Endothelial cell (in vitro differentiated cells): ENCODE results near the gene NELFB. TPM values are rescaled to one million over a fixed set of nuclear protein-coding genes. Genes with fewer than 3 reads are reported as not detected.

Experiments used
- DNase-seq: peaks from one replicate; pipeline ENCODE4 v3.0.0; 2021; ENCODE audit warnings: low spot score
- H3K27ac Mint-ChIP-seq: one replicate; pipeline ENCODE4 v1.8.0; 2021; ENCODE audit warnings: mixed read lengths, inconsistent platforms; ENCODE audit not compliant: unreplicated experiment
- H3K27me3 Mint-ChIP-seq: one replicate; pipeline ENCODE4 v1.8.0; 2021; ENCODE audit warnings: mild to moderate bottlenecking, moderate library complexity, mixed read lengths, inconsistent platforms; ENCODE audit not compliant: unreplicated experiment
- H3K36me3 Mint-ChIP-seq: one replicate; pipeline ENCODE4 v1.8.0; 2021; ENCODE audit warnings: mild to moderate bottlenecking, low read depth, mixed read lengths, inconsistent platforms; ENCODE audit not compliant: unreplicated experiment
- H3K4me1 Mint-ChIP-seq: one replicate; pipeline ENCODE4 v1.8.0; 2021; ENCODE audit warnings: mild to moderate bottlenecking, mixed read lengths, inconsistent platforms; ENCODE audit not compliant: unreplicated experiment
- H3K4me3 Mint-ChIP-seq: one replicate; pipeline ENCODE4 v1.8.0; 2021; ENCODE audit warnings: mild to moderate bottlenecking, mixed read lengths, inconsistent platforms; ENCODE audit not compliant: unreplicated experiment
- H3K9me3 Mint-ChIP-seq: one replicate; pipeline ENCODE4 v1.8.0; 2021; ENCODE audit warnings: mixed read lengths, inconsistent platforms; ENCODE audit not compliant: unreplicated experiment
- CTCF ChIP-seq: fragments of 200-600 bp; sonication (generic); IDR thresholded peaks from one replicate; pipeline ENCODE4 v1.5.0; 2021; ENCODE audit warnings: antibody characterized with exemption; ENCODE audit not compliant: unreplicated experiment
- total RNA-seq: library from RNA; stranded (reverse); fragmentation: NEBNext Ultra II Directional; extraction: Animal tissue kit (Norgen Biotek cat#: 25700); gene quantifications from one replicate; pipeline ENCODE4 v1.2.1, GENCODE V29; 2021; ENCODE audit not compliant: unreplicated experiment

NELFB gene
- total RNA-seq, 1 donor from 2014 or later = 65.6 TPM

- H3K9me3 Mint-ChIP-seq = no peaks in the 10 kb centered on the region
- peaks cover 16% of the 10 kb centered on the region for H3K27me3 Mint-ChIP-seq
- no peak for TF ChIP-seq CTCF
- no peak for DNase-seq
- H3K4me3 Mint-ChIP-seq = no peak overlapping the region
- H3K4me1 Mint-ChIP-seq = peaks cover 27% of the 10 kb centered on the region
- no peak overlapping the region for H3K27ac Mint-ChIP-seq
- peaks cover 11% of the 10 kb centered on the region for H3K36me3 Mint-ChIP-seq
These were observed 11.3 kb upstream of the NELFB start for GRCh38 chr9:137243626-137244485.

- H3K27ac Mint-ChIP-seq = no peak overlapping the region
- H3K4me3 Mint-ChIP-seq = no peak overlapping the region
- H3K36me3 Mint-ChIP-seq = peaks cover 8% of the 10 kb centered on the region
- no peak for DNase-seq
- H3K27me3 Mint-ChIP-seq = peaks cover 14% of the 10 kb centered on the region
- H3K9me3 Mint-ChIP-seq = no peaks in the 10 kb centered on the region
- TF ChIP-seq CTCF = no peak
- H3K4me1 Mint-ChIP-seq = peaks cover 27% of the 10 kb centered on the region
These were observed 10.4 kb upstream of the NELFB start for GRCh38 chr9:137244486-137245449.

GRCh38 chr9:137245450-137246421 lies 9.4 kb upstream of the NELFB start:
- Mint-ChIP-seq H3K27ac (no peak overlapping the region), H3K36me3 (peaks cover 8% of the 10 kb centered on the region), H3K27me3 (peaks cover 14% of the 10 kb centered on the region), H3K4me3 (no peak overlapping the region), H3K9me3 (no peaks in the 10 kb centered on the region), H3K4me1 (peaks cover 27% of the 10 kb centered on the region)
- TF ChIP-seq CTCF = no peak
- no peak for DNase-seq

- TF ChIP-seq CTCF = no peak
- H3K27ac Mint-ChIP-seq = no peak overlapping the region
- no peak overlapping the region for H3K4me3 Mint-ChIP-seq
These were observed 7.8 kb upstream of the NELFB start for GRCh38 chr9:137247135-137247915.

More at GRCh38 chr9:137247135-137247915, 7.8 kb upstream of the NELFB start:
- Mint-ChIP-seq H3K4me1 (peaks cover 20% of the 10 kb centered on the region), H3K27me3 (peaks cover 8% of the 10 kb centered on the region), H3K36me3 (peaks cover 6% of the 10 kb centered on the region), H3K9me3 (no peaks in the 10 kb centered on the region)
- DNase-seq = no peak
